Hepatocyte (in vitro differentiated cells): Measurements from ENCODE around the gene CCL2. TPM values are rescaled to one million over a fixed set of nuclear protein-coding genes. Genes with fewer than 3 reads are reported as not detected.

Experiments
- DNase-seq: peaks from one replicate; pipeline ENCODE4 v3.0.0-alpha.2; 2016; ENCODE audit warnings: low spot score
- H2AFZ ChIP-seq: fragments of 200-600 bp; sonication (generic); 2 replicates; pipeline ENCODE4 v1.6.0; 2016; ENCODE audit warnings: antibody characterized with exemption, mild to moderate bottlenecking
- H3K27ac ChIP-seq: fragments of 200-600 bp; sonication (generic); 2 replicates; pipeline ENCODE4 v1.5.1; 2016; ENCODE audit warnings: mild to moderate bottlenecking
- H3K27me3 ChIP-seq: fragments of 200-600 bp; sonication (generic); 2 replicates; pipeline ENCODE4 v1.6.1; 2016
- H3K36me3 ChIP-seq: fragments of 200-600 bp; sonication (generic); replicated peaks from 2 replicates; pipeline ENCODE4 v1.5.1; 2016; ENCODE audit warnings: low read depth; ENCODE audit not compliant: insufficient read depth
- H3K4me1 ChIP-seq: fragments of 200-600 bp; sonication (generic); 2 replicates; pipeline ENCODE4 v1.5.1; 2016; ENCODE audit warnings: mild to moderate bottlenecking, moderate library complexity; ENCODE audit not compliant: insufficient read depth
- H3K4me2 ChIP-seq: fragments of 200-600 bp; sonication (generic); 2 replicates; pipeline ENCODE4 v1.6.0; 2016
- H3K4me3 ChIP-seq: fragments of 200-600 bp; sonication (generic); 2 replicates; pipeline ENCODE4 v1.5.1; 2016; ENCODE audit warnings: mild to moderate bottlenecking
- H3K79me2 ChIP-seq: fragments of 200-600 bp; sonication (generic); 2 replicates; pipeline ENCODE4 v1.6.0; 2017; ENCODE audit warnings: mild to moderate bottlenecking
- H3K9me2 ChIP-seq: fragments of 200-600 bp; sonication (generic); replicated peaks from 2 replicates; pipeline ENCODE4 v1.6.0; 2017; ENCODE audit warnings: mild to moderate bottlenecking; ENCODE audit not compliant: insufficient read depth
- H3K9me3 ChIP-seq: fragments of 200-600 bp; sonication (generic); 2 replicates; pipeline ENCODE4 v1.5.1; 2016; ENCODE audit warnings: low read depth, mild to moderate bottlenecking
- H4K20me1 ChIP-seq: fragments of 200-600 bp; sonication (generic); 2 replicates; pipeline ENCODE4 v1.6.0; 2016; ENCODE audit warnings: mild to moderate bottlenecking; ENCODE audit not compliant: insufficient read depth, poor library complexity, severe bottlenecking
- CTCF ChIP-seq: fragments of 200-600 bp; sonication (generic); IDR thresholded peaks from 2 replicates; pipeline ENCODE4 v1.5.1; 2016; ENCODE audit warnings: antibody characterized with exemption, mild to moderate bottlenecking; ENCODE audit not compliant: poor library complexity
- EZH2 ChIP-seq: fragments of 200-600 bp; sonication (generic); IDR thresholded peaks from 2 replicates; pipeline ENCODE4 v1.6.1; 2016; ENCODE audit warnings: antibody characterized with exemption, mild to moderate bottlenecking, borderline replicate concordance
- EZH2phosphoT487 ChIP-seq: fragments of 200-600 bp; sonication (generic); IDR thresholded peaks from one replicate; pipeline ENCODE4 v1.6.1; 2018; ENCODE audit warnings: antibody characterized with exemption, mild to moderate bottlenecking, low read depth, moderate library complexity; ENCODE audit not compliant: unreplicated experiment, severe bottlenecking
- WGBS: methylation state at CpG from one replicate; pipeline ENCODE4 v1.1.6; 2016; ENCODE audit warnings: low lambda C conversion rate; ENCODE audit errors: missing lambda C conversion rate; 5-methylcytosine and 5-hydroxymethylcytosine counted together
- polyA plus RNA-seq: library from polyadenylated mRNA; unstranded; fragments of >200 nt; fragmentation: Nextera tagmentation; extraction: Ambion mirVana; gene quantifications from 2 replicates; pipeline ENCODE4 v1.2.1, GENCODE V29; 2016
- total RNA-seq: library from RNA; depleted of rRNA; stranded (reverse); fragments of >200 nt; gene quantifications from 2 replicates; pipeline ENCODE4 v1.2.3, GENCODE V29; 2014

CCL2 gene
- total and polyA plus RNA-seq, 2 experiments from 2014 or later, result 27.4 to 54.0 TPM

- no peaks in the 10 kb centered on the region for H3K9me3 ChIP-seq
- DNase-seq, result no peak
- H4K20me1 ChIP-seq, result no peaks in the 10 kb centered on the region
- H3K4me2 ChIP-seq, result no peak overlapping the region
- no peak overlapping the region for H3K27ac ChIP-seq
- H2AFZ ChIP-seq, result no peak overlapping the region
- H3K79me2 ChIP-seq, result no peaks in the 10 kb centered on the region
- TF ChIP-seq EZH2phosphoT487, result no peak
- TF ChIP-seq CTCF, result no peak
- H3K9me2 ChIP-seq, result no peaks in the 10 kb centered on the region
- H3K27me3 ChIP-seq, result no peaks in the 10 kb centered on the region
- H3K36me3 ChIP-seq, result no peaks in the 10 kb centered on the region
- H3K4me1 ChIP-seq, result peaks cover 12% of the 10 kb centered on the region
- H3K4me3 ChIP-seq, result no peak overlapping the region
Observed at GRCh38 chr17:34259146-34259545, 4.1 kb downstream of the CCL2 start.

DNA sequence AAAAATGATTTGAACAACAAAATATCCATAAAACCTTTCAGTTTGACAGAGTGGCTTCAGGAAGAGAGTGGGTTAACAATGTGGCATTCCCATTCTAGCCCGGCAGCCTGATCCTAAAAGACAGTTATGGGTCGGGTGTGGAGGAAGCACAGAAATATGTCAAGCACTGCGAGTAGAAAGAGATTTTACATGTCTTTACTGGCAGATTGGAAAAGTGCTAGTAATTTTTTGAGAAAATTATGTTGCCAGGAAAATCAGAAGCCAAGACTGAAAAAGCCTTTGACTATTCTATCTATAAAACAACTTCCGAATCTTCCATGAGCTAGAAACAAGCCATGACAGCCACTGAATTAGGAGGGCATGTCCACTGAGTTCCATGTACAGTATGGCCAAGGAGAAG lies 5.8 kb downstream of the CCL2 start:
- TF ChIP-seq CTCF (no peak), EZH2phosphoT487 (no peak), EZH2 (no peak)
- Histone ChIP-seq H3K4me2 (no peak overlapping the region), H3K79me2 (no peaks in the 10 kb centered on the region), H3K27ac (no peak overlapping the region), H3K36me3 (no peaks in the 10 kb centered on the region), H3K4me1 (no peaks in the 10 kb centered on the region), H4K20me1 (no peaks in the 10 kb centered on the region), H3K9me3 (no peaks in the 10 kb centered on the region), H2AFZ (no peak overlapping the region), H3K9me2 (no peaks in the 10 kb centered on the region), H3K4me3 (no peak overlapping the region), H3K27me3 (no peaks in the 10 kb centered on the region)
- no peak for DNase-seq
- 58% methylated on average over 4 of the region's 4 CpGs for WGBS

- no peak overlapping the region for H3K4me3 ChIP-seq
- H3K4me1 ChIP-seq, result no peaks in the 10 kb centered on the region
- no peaks in the 10 kb centered on the region for H3K9me2 ChIP-seq
- H3K4me2 ChIP-seq, result no peak overlapping the region
- no peak overlapping the region for H2AFZ ChIP-seq
- DNase-seq, result no peak
- no peak overlapping the region for H3K27ac ChIP-seq
- WGBS, result 87% methylated on average over 5 of the region's 5 CpGs
- no peaks in the 10 kb centered on the region for H3K36me3 ChIP-seq
- no peak for TF ChIP-seq EZH2
- no peaks in the 10 kb centered on the region for H3K27me3 ChIP-seq
- H4K20me1 ChIP-seq, result no peaks in the 10 kb centered on the region
- H3K9me3 ChIP-seq, result no peaks in the 10 kb centered on the region
- H3K79me2 ChIP-seq, result no peaks in the 10 kb centered on the region
Observed at GRCh38 chr17:34261568-34262337, 6.7 kb downstream of the CCL2 start.

GRCh38 chr17:34265711-34266110 lies 10.6 kb downstream of the CCL2 start:
- Histone ChIP-seq H3K36me3 (no peaks in the 10 kb centered on the region), H3K4me3 (no peak overlapping the region), H3K4me1 (no peaks in the 10 kb centered on the region), H4K20me1 (no peaks in the 10 kb centered on the region), H3K9me3 (no peaks in the 10 kb centered on the region), H3K4me2 (no peak overlapping the region), H3K9me2 (no peaks in the 10 kb centered on the region), H3K27ac (no peak overlapping the region), H3K79me2 (no peaks in the 10 kb centered on the region), H3K27me3 (no peaks in the 10 kb centered on the region), H2AFZ (no peak overlapping the region)
- DNase-seq, result no peak
- TF ChIP-seq CTCF, result no peak
- TF ChIP-seq EZH2phosphoT487, result no peak
- TF ChIP-seq EZH2, result no peak
- WGBS, result 45% methylated on average over 3 of the region's 3 CpGs
